Upper lobe of left lung (tissue), 6 donors: Measurements from ENCODE around the gene ATP1B1. TPM values are rescaled to one million over a fixed set of nuclear protein-coding genes. Genes with fewer than 3 reads are reported as not detected.

Experiments used
- ATAC-seq, 2 donors: fragments of 200-7000 bp; cut with Tn5 transposase; one replicate each; pipeline ENCODE4 v1.9.1; 2022; ENCODE audit warnings: mild to moderate bottlenecking in 2 of 2, moderate library complexity in 2 of 2; ENCODE audit not compliant: low FRiP score in 2 of 2
- DNase-seq, 2 donors: peaks; one replicate each; pipeline ENCODE4 v3.0.0-alpha.2; 2019 to 2020
- H3K27ac ChIP-seq, 4 donors: fragments of 200-600 bp; sonication (generic); one replicate each; pipeline ENCODE4 v1.5.1; 2016 to 2019
- H3K27me3 ChIP-seq, 4 donors: fragments of 200-600 bp; sonication (generic); one replicate each; pipeline ENCODE4 v1.5.1; 2017 to 2019
- H3K36me3 ChIP-seq, 4 donors: fragments of 200-600 bp; sonication (generic); one replicate each; pipeline ENCODE4 v1.5.1; 2016 to 2019
- H3K4me1 ChIP-seq, 4 donors: fragments of 200-600 bp; sonication (generic); one replicate each; pipeline ENCODE4 v1.5.1; 2018 to 2019
- H3K4me3 ChIP-seq, 4 donors: fragments of 200-600 bp; sonication (generic); one replicate each; pipeline ENCODE4 v1.5.1; 2017 to 2019; ENCODE audit warnings: mild to moderate bottlenecking in 2 of 4, moderate library complexity in 1 of 4
- H3K9me3 ChIP-seq, 4 donors: fragments of 200-600 bp; sonication (generic); one replicate each; pipeline ENCODE4 v1.5.1; 2018 to 2019
- EP300 ChIP-seq, 4 donors: sonication (generic); formaldehyde crosslinking; IDR thresholded peaks; one replicate each; pipeline ENCODE4 v1.5.1; 2017; ENCODE audit warnings: antibody characterized with exemption in 4 of 4, control low read depth in 2 of 4
- POLR2A ChIP-seq, 4 donors: fragments of 450-650 bp; IDR thresholded peaks; one replicate each; pipeline ENCODE4 v1.5.1; 2016 to 2017; ENCODE audit warnings: antibody characterized with exemption in 4 of 4, mild to moderate bottlenecking in 2 of 4
- POLR2AphosphoS5 ChIP-seq, 2 donors: sonication (generic); formaldehyde crosslinking; IDR thresholded peaks; one replicate each; pipeline ENCODE4 v1.5.1; 2017; ENCODE audit warnings: antibody characterized with exemption in 2 of 2
- WGBS, 2 donors: methylation state at CpG; one replicate each; pipeline ENCODE4 v1.1.5; 2017 to 2018; 5-methylcytosine and 5-hydroxymethylcytosine counted together
- total RNA-seq, 6 donors: library from RNA; depleted of rRNA in 4 of 6; stranded (reverse); fragments of >200 nt in 4 of 6; gene quantifications; one replicate each; pipeline versions ENCODE4 v1.1.0 to v1.2.1, GENCODE V29; 2016 to 2021
- TF ChIP-seq, protein P1 (sequence below), 6 experiments: fragments of 450-650 bp in 4 of 6; fragments of 200-600 bp in 2 of 6; sonication (generic) in 2 of 6; IDR thresholded peaks; one replicate each; pipeline ENCODE4 v1.5.1; 2016 to 2019; ENCODE audit warnings: antibody characterized with exemption in 6 of 6
- donor health status: DM: no; HTN: no; CAD: no; lungs with moderate emphysema.
- donor health status: DM: no; HTN: yes; CAD: no; lungs with severe emphysema.

Gene ATP1B1
- total RNA-seq, 6 donors from 2014 or later: 31.4 to 309 (median 172) TPM

DNA sequence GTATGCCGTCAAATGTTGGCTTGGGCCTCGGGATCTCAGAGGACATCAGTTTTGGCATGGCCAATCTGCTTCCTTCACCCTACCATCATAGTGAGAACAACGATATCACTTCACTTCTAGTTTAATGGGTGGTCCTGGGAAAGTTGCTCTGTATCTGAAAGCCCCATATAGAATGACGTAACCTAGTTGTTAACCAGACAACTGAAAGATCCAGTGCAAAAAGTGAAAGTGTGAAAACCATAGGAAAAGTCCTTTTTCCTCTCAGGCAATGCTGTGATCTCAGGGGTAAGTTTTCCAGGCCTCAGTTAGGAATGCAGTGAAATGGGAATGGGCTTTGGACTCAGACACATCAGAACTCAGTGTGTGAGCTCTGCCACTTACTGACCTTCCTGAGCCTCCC lies 18.6 kb upstream of the ATP1B1 start:
- Histone ChIP-seq H3K36me3 (no peaks in the 10 kb centered on the region), H3K27ac (no peak overlapping the region), H3K27me3 (no peaks in the 10 kb centered on the region), H3K4me1 (no peaks in the 10 kb centered on the region), H3K9me3 (no peaks in the 10 kb centered on the region), H3K4me3 (no peak overlapping the region)
- WGBS, 2 donors: 91 to 92% methylated on average over 4 of the region's 4 CpGs
- TF ChIP-seq POLR2A (IDR thresholded peaks at IDR 0.05) (no peak), POLR2AphosphoS5 (IDR thresholded peaks at IDR 0.05) (no peak), EP300 (IDR thresholded peaks at IDR 0.05) (no peak)
- TF ChIP-seq, protein P1, sequence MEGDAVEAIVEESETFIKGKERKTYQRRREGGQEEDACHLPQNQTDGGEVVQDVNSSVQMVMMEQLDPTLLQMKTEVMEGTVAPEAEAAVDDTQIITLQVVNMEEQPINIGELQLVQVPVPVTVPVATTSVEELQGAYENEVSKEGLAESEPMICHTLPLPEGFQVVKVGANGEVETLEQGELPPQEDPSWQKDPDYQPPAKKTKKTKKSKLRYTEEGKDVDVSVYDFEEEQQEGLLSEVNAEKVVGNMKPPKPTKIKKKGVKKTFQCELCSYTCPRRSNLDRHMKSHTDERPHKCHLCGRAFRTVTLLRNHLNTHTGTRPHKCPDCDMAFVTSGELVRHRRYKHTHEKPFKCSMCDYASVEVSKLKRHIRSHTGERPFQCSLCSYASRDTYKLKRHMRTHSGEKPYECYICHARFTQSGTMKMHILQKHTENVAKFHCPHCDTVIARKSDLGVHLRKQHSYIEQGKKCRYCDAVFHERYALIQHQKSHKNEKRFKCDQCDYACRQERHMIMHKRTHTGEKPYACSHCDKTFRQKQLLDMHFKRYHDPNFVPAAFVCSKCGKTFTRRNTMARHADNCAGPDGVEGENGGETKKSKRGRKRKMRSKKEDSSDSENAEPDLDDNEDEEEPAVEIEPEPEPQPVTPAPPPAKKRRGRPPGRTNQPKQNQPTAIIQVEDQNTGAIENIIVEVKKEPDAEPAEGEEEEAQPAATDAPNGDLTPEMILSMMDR (IDR thresholded peaks at IDR 0.05): no peak
- no peak for DNase-seq
- no peak for ATAC-seq

DNA sequence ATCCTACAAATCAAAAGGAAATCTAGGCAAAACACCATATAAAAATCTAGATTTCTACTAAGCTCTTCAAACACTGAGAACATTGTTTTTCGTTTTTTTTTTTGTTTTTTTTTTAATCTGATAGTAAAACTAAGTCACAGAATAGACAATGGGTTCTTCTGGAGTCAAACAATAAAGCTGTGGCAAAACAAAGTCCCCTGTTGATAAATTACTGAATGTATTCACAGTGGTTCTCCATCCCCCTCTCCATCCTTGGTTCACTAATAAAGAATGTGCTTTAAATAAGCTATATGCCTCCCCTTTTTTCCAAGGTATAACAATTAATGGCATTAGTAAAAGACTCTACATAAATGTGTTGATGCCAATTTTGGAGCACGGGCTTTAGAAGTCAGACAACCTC lies 16.7 kb upstream of the ATP1B1 start:
- ATAC-seq (no peak), DNase-seq (no peak)
- no peaks in the 10 kb centered on the region for H3K9me3 ChIP-seq
- H3K27me3 ChIP-seq: no peaks in the 10 kb centered on the region
- no peaks in the 10 kb centered on the region for H3K36me3 ChIP-seq
- 74 to 78% methylated on average over 2 of the region's 2 CpGs for WGBS, 2 donors
- no peak for TF ChIP-seq EP300 (IDR thresholded peaks at IDR 0.05)
- TF ChIP-seq POLR2A (IDR thresholded peaks at IDR 0.05): no peak
- no peak for TF ChIP-seq POLR2AphosphoS5 (IDR thresholded peaks at IDR 0.05)
- TF ChIP-seq, protein P1 (IDR thresholded peaks at IDR 0.05): no peak
- H3K4me1 ChIP-seq: no peaks in the 10 kb centered on the region
- H3K27ac ChIP-seq: no peak overlapping the region
- H3K4me3 ChIP-seq: no peak overlapping the region

DNA sequence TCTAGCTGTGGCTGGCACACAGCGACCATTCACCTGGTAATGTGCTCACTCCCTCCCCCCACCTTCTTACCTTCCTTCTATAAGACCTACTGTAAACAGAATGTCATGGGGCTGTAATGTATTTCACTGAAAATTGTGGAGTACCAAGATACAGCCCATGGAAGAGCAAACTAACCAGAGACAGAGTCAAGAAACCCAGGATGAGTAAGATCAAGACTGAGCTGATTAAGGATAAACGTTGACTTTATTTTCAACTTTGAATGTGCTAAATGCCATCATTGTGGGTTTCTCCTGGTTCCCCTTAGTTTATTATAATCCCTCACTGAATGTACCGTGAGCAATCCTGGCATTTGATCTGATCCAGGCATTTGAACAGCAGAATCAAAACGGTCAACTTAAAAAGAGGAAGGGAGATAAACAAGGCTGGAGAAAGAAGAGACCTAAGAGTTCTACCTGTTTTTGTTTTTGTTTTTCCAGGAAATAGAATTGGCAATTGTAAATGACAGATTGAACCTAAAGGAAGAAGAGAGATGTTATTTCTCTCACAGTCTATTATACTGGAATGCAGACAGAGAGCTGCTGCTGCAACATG lies 16.1 kb upstream of the ATP1B1 start:
- no peak for ATAC-seq
- 73% methylated on average over 4 of the region's 4 CpGs for WGBS, 2 donors
- H3K4me1 ChIP-seq: no peaks in the 10 kb centered on the region
- H3K36me3 ChIP-seq: no peaks in the 10 kb centered on the region
- no peak for DNase-seq
- no peak overlapping the region for H3K27ac ChIP-seq
- no peak overlapping the region for H3K4me3 ChIP-seq
- no peaks in the 10 kb centered on the region for H3K9me3 ChIP-seq
- no peaks in the 10 kb centered on the region for H3K27me3 ChIP-seq
- TF ChIP-seq, protein P1 (IDR thresholded peaks at IDR 0.05): no peak
- TF ChIP-seq EP300 (IDR thresholded peaks at IDR 0.05): no peak
- TF ChIP-seq POLR2A (IDR thresholded peaks at IDR 0.05): no peak
- no peak for TF ChIP-seq POLR2AphosphoS5 (IDR thresholded peaks at IDR 0.05)

DNA sequence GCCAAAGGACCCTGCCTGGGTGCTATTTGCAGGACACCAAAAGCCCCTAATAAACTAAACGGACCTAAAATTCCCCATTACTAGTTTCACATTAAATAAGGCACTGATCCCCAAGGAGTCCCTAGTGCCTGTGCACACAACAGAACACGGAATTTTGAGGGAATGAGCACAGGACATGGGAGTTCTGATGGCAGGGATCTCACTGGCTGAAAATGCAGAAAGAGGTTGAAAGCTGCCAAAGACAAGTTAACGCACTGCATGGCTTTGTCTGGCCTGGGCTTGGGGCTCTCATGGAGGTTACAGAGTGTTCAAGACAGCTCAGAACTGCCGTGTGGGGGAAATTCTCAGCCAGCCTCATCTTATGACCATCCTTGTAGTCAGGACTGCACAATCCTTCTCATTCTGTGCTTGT lies 15.6 kb upstream of the ATP1B1 start:
- Histone ChIP-seq H3K4me3 (no peak overlapping the region), H3K9me3 (no peaks in the 10 kb centered on the region), H3K36me3 (no peaks in the 10 kb centered on the region), H3K4me1 (no peaks in the 10 kb centered on the region), H3K27ac (no peak overlapping the region), H3K27me3 (no peaks in the 10 kb centered on the region)
- TF ChIP-seq, protein P1 (IDR thresholded peaks at IDR 0.05): no peak
- 77 to 88% methylated on average over 4 of the region's 4 CpGs for WGBS, 2 donors
- ATAC-seq (no peak), DNase-seq (no peak)

DNA sequence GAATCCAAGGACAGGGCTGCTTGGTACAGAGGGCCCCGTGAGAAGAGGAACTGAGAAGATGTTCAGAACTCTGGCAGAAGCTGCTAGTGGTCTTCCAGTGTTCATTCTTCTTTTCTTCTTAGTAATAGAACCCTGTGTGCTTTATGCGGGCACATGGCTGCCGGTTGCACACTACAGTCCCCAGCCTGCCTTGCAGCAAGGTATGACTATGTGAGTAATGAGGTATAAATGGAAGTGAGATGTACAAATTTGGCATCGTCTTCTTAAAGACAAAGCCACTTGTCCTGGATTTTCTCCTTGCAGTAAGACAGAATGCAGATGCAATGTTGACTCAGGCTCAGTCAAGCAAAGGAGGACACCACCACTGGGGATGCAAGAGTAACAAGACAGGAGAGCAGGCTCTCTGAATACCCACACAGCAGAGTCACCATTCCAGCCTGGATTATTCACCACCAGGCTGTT lies 15.0 kb upstream of the ATP1B1 start:
- TF ChIP-seq POLR2A (IDR thresholded peaks at IDR 0.05) (no peak), POLR2AphosphoS5 (IDR thresholded peaks at IDR 0.05) (no peak), EP300 (IDR thresholded peaks at IDR 0.05) (no peak)
- TF ChIP-seq, protein P1 (IDR thresholded peaks at IDR 0.05): no peak
- DNase-seq (no peak), ATAC-seq (no peak)
- no peaks in the 10 kb centered on the region for H3K27me3 ChIP-seq
- H3K4me3 ChIP-seq: no peak overlapping the region
- 90 to 94% methylated on average over 4 of the region's 4 CpGs for WGBS, 2 donors
- no peaks in the 10 kb centered on the region for H3K36me3 ChIP-seq
- no peaks in the 10 kb centered on the region for H3K4me1 ChIP-seq
- no peak overlapping the region for H3K27ac ChIP-seq
- H3K9me3 ChIP-seq: no peaks in the 10 kb centered on the region
